Dermis blood vessel endothelial cell (primary cell): ENCODE results near the gene SMTN. TPM values are rescaled to one million over a fixed set of nuclear protein-coding genes. Genes with fewer than 3 reads are reported as not detected.
A peak's percentile ranks its signal among the peaks of the same experiment; 100 is the strongest.
"Not testable (repeated sequence)": the region's sequence is repeated elsewhere in the genome, so short reads cannot be mapped to it uniquely, and the experiment has no call there.

ENCODE experiments used
- DNase-seq: peaks from one replicate; pipeline ENCODE4 v3.0.0; 2010
- total RNA-seq: library from RNA; depleted of rRNA; stranded (reverse); fragments of >200 nt; gene quantifications from 2 replicates; pipeline ENCODE4 v1.2.3, GENCODE V29; 2014

Gene SMTN
- total RNA-seq, 1 donor from 2014 or later: 269 TPM

GRCh38 chr22:31091106-31091975 is 10.2 kb downstream of the SMTN start:
- no peak for DNase-seq

- no peak for DNase-seq
These were observed 11.0 kb downstream of the SMTN start for GRCh38 chr22:31092161-31092560.

- DNase-seq: no peak
These were observed 12.2 kb downstream of the SMTN start for GRCh38 chr22:31093086-31093850.

GRCh38 chr22:31094021-31094551 is 13.0 kb downstream of the SMTN start:
- DNase-seq: no peak

- no peak for DNase-seq
These were observed 13.6 kb downstream of the SMTN start for GRCh38 chr22:31094741-31095140.

GRCh38 chr22:31095637-31096249 is 14.6 kb downstream of the SMTN start:
- DNase-seq: no peak

GRCh38 chr22:31096657-31097279 is 15.7 kb downstream of the SMTN start:
- no peak for DNase-seq

GRCh38 chr22:31097539-31097938 is 16.4 kb downstream of the SMTN start:
- DNase-seq: not testable (repeated sequence)

GRCh38 chr22:31097941-31098631 is 17.0 kb downstream of the SMTN start:
- DNase-seq: no peak

- no peak for DNase-seq
These were observed 17.6 kb downstream of the SMTN start for GRCh38 chr22:31098632-31099110.

GRCh38 chr22:31099386-31099785 is 18.3 kb downstream of the SMTN start:
- DNase-seq: no peak

GRCh38 chr22:31099841-31100761 is 19.0 kb downstream of the SMTN start:
- DNase-seq: no peak

GRCh38 chr22:31100762-31101525 is 19.8 kb downstream of the SMTN start:
- DNase-seq: no peak

- DNase-seq: peak; percentile 72
These were observed 21.4 kb downstream of the SMTN start for GRCh38 chr22:31102441-31103081.

- DNase-seq: no peak
These were observed 22.0 kb downstream of the SMTN start for GRCh38 chr22:31103111-31103510.

GRCh38 chr22:31103899-31104694 is 23.0 kb downstream of the SMTN start:
- no peak for DNase-seq

- peak; percentile 39 for DNase-seq
These were observed 23.8 kb downstream of the SMTN start for GRCh38 chr22:31104869-31105268.

- no peak for DNase-seq
These were observed 24.3 kb downstream of the SMTN start for GRCh38 chr22:31105282-31105929.
